GM12874 (cell line): ENCODE results near the gene GOPC.

ENCODE experiments used
- TF ChIP-seq, protein P1 (sequence below): IDR thresholded peaks from 2 replicates; pipeline ENCODE4 v1.5.1; 2011; ENCODE audit warnings: low read depth, mild to moderate bottlenecking, control low read depth, low read length, moderate library complexity; ENCODE audit not compliant: insufficient read depth

GOPC gene

DNA sequence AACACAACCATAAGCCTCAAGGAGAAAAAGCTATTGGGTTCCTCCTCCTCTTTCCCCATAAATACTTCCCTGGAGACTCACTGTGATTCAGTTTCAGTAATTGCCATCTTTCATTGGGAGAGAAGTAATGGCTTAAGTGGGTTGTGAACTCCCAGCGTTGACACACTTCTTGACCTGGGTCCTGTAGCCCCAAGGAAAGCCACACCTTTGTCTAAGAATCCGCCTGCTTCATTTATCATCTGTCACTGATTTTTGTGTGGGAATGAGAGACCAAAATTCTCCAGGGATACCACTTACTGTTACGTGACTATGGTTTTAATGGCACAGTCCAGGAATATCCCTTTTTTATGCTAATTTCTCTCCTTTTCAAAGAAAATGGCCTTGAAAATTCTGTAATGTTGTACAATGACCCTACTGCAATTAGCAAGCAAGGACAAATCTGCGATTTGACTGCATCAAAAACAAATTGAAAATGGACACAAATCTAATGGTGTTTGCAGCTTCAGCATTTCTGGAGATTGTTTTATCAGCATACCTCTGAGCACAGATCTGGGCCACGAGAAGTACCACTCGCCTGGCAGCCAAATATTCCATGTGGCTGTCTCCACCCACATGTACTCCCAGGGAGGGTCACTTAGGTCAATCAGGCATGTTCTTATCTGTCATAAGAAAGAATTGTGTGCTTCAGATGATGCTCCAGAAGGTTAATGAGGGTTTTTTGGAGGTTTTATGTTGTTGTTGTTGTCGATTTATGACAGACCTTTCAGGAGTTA lies 90.1 kb downstream of the GOPC start:
- TF ChIP-seq, protein P1, sequence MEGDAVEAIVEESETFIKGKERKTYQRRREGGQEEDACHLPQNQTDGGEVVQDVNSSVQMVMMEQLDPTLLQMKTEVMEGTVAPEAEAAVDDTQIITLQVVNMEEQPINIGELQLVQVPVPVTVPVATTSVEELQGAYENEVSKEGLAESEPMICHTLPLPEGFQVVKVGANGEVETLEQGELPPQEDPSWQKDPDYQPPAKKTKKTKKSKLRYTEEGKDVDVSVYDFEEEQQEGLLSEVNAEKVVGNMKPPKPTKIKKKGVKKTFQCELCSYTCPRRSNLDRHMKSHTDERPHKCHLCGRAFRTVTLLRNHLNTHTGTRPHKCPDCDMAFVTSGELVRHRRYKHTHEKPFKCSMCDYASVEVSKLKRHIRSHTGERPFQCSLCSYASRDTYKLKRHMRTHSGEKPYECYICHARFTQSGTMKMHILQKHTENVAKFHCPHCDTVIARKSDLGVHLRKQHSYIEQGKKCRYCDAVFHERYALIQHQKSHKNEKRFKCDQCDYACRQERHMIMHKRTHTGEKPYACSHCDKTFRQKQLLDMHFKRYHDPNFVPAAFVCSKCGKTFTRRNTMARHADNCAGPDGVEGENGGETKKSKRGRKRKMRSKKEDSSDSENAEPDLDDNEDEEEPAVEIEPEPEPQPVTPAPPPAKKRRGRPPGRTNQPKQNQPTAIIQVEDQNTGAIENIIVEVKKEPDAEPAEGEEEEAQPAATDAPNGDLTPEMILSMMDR: no peak
